ENCODE data around the gene MSANTD4.

DNA sequence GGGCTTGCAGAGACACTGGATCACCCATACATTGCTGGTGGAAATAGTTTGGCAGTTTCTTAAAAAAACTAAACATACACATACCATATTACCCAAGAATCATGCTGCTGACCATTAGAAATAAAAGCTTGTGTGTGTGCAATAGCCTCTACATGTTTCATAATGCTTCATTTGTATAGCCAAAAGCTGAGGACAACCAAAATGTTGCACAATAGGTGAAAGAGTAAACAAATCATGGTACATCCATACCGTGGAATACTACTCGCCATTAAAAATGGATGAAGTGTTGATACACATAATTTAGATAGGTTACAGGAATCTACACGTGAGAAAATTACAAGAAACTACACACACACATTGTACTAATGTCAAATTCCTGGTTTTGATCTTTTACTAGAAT is 48.6 kb upstream of the MSANTD4 start:
- TF ChIP-seq CTCF (conservative IDR thresholded peaks at IDR 0.05; ENCODE audit: low read length) (no peak), EZH2phosphoT487 (IDR thresholded peaks at IDR 0.05; ENCODE audit: borderline replicate concordance, low read depth, low read length) (no peak)
